OCI-LY1 (cell line): ENCODE measurements around the gene CELSR1.

Source experiments
- CTCF ChIP-seq: fragments of 200-600 bp; sonication (generic), shearing (Covaris generic); IDR thresholded peaks from 2 replicates; pipeline ENCODE4 v1.5.1; 2017; ENCODE audit warnings: mild to moderate bottlenecking, antibody characterized with exemption, low read length, moderate library complexity, mixed read lengths
- EZH2 ChIP-seq: fragments of 200-600 bp; sonication (generic), shearing (Covaris generic); IDR thresholded peaks from 2 replicates; pipeline ENCODE4 v1.8.0; 2017; ENCODE audit warnings: borderline replicate concordance, mixed run types, mild to moderate bottlenecking, antibody characterized with exemption, low read length, moderate library complexity, mixed read lengths

DNA sequence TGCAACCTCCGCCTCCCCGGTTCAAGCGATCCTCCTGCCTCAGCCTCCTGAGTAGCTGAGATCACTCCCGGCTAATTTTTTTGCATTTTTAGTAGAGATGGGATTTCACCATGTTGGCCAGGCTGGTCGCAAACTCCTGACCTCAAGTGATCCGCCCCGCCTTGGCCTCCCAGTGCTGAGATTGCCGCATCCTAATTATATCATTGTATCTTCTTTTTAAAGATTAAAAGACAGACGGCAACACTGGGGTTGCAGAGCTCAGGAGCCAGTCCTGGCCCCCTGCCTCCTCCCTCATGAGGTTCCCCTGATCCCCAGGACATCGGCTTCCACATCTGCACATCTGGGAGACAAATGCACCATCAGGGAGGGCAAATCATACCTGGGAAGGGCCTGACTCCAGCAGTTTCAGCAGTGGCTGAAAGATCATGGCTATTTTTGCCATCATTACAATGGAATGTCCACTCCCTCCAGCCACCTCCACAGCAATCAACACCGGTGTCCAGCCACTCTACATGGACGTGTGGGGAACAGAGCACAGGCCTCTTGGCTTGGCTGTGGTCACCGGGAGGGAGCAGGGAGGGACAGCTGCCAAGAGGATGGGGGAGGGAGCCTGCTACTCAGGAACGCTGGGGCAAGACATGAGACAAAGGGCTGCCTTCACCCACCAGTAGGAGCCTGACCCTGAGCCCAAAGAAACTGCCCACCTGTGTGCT is 9.2 kb upstream of the CELSR1 start:
- TF ChIP-seq CTCF (no peak), EZH2 (no peak)
